NCI-H2196 (cell line): ENCODE measurements around the gene PLEKHA8.
A peak's percentile ranks its signal among the peaks of the same experiment; 100 is the strongest.

Experiments used
- DNase-seq: peaks from one replicate; lab custom pipeline; 2025; ENCODE audit not compliant: unreplicated experiment; lab: John Stamatoyannopoulos, UW

Gene PLEKHA8, protein sequence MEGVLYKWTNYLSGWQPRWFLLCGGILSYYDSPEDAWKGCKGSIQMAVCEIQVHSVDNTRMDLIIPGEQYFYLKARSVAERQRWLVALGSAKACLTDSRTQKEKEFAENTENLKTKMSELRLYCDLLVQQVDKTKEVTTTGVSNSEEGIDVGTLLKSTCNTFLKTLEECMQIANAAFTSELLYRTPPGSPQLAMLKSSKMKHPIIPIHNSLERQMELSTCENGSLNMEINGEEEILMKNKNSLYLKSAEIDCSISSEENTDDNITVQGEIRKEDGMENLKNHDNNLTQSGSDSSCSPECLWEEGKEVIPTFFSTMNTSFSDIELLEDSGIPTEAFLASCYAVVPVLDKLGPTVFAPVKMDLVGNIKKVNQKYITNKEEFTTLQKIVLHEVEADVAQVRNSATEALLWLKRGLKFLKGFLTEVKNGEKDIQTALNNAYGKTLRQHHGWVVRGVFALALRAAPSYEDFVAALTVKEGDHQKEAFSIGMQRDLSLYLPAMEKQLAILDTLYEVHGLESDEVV

DNA sequence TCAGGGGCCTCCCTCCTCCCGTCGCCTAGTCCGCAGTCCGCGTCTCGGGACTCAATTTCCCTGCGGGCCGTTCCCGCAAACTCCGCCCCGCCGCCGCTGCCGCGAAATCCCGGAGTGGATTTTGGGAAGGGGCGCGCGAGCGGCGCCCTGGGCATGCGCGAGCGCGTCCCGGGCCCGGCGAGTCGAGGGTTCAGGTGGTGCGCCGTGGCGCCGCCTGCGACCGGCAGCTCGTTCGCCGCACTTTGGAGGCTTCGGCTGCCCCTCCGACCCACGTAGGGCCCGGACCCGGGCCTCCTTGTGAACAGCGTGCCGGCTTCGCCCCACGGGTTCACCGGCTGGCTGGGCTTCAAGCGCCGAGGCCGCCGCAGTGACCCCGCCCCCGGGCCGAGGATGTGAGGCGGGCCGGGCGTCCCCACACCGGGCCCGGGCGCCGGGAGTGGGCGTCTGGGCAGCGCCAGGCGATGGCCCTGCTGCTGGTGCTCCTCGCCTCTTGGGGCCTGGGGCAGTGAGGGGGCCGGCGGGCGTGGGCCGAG is at the start of gene PLEKHA8:
Gene PLEKHA8, plus strand, starts transcription at position 197 of the 533 bp plus-strand sequence. CDS start 351 bp downstream, outside the sequence.
- DNase-seq = peak; percentile 83

DNA sequence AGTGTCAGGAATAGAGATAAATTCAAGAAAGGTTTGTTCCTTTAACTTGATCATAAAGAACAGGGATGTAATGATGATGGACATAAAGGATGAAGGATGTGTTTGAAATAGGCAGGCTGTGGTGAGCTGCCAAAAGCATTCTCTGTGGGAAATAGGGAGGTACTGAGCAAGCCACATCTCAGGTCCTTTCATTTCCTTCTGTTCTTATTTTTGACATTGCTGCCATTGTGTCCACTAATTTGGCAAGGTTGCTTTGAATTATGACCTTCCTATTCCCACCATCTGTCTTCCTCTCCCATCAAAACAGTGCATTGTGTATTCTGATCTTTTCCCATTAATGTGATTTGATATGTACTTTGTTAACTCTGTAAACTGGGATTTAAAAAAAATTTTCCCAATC is 48.1 kb upstream of the PLEKHA8 start:
- no peak for DNase-seq

DNA sequence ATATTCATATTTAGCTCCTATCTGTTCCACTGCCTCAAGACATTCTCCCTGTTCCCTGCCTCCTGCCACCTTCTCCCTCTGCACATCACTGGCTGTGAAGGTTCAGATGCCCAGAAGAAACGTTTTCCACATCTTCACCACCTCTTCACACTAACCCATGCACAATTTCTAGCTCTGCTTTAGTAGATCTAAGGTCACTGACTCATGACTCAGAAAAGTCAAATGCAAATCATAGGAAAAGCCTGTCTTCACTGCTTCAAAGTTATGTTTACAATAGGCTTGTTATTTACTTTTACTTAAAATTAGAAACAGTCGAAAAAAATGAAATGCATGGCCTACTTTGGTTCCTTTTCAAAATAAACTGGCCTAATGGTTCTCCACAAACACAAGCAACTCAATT is 41.1 kb upstream of the PLEKHA8 start:
- DNase-seq = no peak

DNA sequence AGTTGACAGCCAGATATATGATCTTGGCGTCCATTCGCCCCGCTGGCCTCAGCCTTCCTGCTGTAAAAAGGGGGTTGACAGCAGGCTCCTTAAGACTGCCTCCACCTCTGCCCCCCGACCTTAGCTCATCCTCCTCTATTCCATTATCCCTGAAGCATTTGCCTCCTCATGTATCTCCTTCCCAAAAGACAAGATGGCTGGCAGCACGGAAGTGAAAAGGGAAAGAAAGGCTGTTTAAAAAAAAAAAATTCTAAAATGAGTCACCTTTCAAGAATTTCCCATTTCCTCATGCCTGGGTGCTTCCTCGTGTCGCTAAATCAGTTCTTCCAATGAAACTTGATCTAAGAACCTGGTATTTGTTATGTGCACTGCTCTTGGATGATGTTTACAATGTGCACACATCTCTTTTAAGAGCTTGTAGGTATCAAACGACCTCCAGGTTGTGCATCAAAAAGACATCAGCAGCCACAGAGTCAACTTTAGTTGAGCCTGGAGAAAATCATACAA is 40.3 kb upstream of the PLEKHA8 start:
- DNase-seq = peak; percentile 33

DNA sequence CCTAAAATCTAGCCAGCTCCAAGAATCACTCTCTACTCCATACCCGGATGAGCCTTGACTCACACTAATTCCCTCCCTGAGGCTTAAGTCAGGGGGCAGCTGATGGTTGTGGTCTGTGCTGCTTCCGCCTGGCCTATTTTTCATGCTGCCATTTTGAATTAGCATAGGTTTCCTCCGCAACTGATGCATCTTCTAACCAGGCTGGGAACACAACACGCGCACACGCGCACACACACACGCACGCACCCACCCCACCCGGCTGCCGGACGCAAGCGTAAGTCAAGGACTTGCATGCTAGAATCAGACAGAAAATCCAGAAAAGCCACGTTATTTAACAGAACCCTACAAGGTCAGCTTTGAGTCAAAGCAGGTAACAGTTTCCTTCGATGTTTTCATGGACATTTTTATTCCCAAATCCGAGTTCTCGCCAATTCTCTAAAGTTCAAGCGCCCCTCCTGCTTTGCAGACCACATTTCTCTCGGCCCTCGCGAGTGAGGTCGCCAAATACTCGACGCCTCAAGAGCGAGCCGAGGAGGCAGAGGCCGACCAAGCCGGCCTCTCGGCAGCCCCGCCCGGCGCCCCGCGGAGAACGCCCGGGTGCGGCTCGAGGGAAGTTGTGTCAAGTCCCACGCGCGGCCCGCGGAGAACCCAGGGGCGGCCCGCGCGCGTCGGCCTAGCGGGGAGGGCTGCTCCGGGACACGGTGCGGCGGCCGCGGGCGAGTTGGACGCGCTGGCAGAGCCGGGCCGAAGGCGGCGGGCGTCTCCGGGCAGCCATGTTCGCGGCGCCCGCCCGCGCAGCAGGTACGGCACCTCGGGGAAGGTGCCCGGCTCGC is 39.6 kb upstream of the PLEKHA8 start:
- DNase-seq = peak; percentile 39

DNA sequence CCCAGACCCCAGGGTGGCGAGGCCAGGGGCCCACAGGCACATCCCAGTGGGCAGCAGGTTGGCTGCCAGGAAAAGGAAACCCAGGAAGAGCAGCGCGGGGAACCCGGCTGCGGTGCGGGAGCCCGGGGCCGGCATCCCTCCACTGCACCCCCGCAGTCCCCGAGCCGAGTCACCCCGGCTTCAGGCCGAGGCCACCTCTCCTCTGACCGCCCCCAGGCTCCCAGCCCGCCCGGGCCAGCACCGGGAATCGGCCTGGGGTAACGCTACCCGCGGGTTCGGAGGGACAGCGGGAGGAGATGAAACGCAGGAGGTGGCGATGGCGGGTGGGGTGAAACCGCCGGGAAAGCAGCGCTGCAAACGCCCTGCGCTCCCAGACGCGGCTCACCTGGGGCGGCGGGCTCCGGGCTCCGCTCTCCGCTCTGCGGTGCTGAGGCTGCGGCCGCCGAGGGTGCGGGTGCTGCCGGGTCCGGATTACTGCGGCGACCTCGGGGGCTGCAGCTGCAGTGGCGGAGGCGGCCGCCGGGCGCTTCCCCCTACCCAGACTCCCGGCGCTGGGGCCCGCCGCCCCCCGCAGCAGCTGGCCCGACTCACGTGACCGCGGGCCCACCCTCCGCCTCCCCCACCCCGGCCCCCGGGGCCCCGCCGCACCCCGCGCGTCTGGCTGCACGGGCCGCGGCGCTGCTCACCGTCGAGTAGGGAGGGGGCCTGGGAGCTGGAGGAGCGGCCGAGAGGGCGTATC is 38.8 kb upstream of the PLEKHA8 start, which contains the start of gene SCRN1:
Gene SCRN1, minus strand, starts transcription at position 545 of the 739 bp plus-strand sequence. CDS start 20,734 bp downstream, outside the sequence.
- peak; percentile 45 for DNase-seq

DNA sequence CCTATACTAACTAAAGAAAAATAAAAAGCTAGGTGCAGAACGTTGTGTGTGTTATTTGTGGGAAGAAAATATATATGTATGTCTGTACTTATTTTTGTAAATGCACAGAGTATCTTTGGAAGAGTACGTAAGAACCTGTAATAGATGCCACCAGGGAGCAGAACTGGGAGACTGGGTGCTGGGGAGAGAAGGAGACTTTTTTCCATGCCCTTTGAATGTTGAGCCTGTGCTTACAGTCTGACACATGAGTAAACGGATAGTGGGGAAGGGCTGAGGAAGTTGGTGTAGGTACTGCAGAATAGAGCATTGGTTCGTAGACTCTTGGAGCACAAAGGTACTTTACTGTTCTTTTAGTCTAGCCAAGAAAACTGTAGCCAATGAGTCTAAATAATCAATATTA is 37.3 kb upstream of the PLEKHA8 start:
- DNase-seq = no peak

DNA sequence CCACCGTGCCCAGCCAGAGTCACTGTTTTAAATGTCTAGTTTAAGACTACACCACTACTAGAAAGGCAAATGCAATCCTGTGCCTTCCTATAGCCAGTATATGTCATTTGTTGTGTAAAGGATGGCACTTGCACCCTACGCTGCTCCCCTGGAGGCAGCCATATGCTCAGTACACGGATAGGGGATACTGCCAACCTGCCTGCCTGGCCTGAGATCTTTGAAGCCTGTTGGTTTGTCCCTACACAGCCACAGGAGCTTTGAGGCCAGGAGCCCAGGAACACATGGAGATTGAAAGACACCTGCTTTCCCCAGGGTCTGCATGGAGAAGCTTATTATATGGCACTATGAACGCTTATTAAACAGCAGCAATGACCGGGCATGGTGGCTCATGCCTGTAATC is 36.3 kb upstream of the PLEKHA8 start:
- no peak for DNase-seq

DNA sequence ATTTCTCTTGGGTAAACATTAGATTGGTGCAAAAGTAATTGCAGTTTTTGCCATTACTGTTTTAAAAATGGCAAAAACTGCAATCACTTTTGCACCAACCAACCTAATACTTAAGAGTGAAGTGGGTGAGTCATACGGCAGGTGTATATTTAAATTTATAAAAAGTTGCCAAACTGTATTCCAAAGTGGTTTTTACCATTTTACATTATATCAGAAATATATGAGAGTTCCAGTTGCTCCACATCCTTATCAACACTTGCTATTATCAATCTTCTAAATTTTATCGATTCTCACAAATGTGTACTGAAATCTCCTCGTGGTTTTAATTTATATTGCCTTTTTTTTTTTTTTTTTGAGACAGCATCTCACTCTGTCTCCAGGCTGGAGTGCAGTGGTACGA is 35.1 kb upstream of the PLEKHA8 start:
- no peak for DNase-seq

DNA sequence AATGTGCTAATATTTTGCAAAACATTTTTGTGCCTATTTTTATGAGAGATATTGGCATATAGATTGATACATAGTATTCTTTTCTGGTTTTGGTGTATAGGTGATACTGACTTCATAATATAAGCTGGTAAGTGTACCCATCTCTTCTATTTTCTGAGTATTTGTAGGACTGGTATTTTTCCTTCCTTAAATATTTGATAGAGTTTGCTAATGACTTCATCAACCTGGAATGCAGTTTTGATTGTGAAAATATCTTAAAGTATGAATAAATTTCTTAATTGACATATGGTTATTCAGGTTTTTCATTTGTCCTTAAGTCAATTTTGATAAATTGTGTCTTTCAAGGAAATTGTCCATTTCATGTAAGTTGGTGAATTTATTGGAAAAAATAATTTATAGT is 32.6 kb upstream of the PLEKHA8 start:
- no peak for DNase-seq

DNA sequence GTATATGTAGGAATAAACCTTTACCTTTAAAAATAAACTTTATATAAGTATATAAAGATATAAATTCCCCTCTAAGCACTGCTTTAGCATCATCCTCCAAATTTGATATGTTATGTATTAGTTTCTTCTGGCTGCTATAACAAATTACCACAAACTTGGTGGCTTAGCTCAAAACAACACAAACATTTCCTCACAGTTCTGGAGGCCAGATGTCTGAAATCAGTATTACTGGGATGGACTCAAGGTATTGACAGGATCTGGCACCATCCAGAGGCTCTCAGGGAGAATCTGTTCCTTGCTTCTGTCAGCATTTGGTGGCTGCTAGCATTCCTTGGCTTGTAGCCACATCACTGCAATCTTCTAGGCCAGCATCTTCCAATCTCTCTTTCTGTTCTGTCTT is 31.9 kb upstream of the PLEKHA8 start:
- DNase-seq = no peak

DNA sequence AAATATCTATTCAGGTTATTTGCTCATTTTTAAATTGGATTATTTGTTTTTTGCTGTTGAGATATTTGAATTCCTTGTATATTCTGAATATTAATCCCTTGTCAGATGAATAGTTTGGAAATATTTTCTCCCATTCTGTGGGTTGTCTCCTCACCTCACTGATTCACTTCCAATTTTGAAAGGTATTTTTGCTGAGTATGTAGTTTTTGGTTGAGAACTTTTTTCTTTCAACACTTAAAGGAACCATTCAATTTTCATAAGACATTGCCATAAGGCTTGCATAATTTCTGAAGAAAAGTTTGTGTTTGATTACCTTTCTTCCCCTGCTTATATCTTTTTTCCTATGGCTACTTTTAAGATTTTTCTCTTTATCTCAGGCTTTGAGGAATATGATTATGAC is 29.7 kb upstream of the PLEKHA8 start:
- DNase-seq = no peak

DNA sequence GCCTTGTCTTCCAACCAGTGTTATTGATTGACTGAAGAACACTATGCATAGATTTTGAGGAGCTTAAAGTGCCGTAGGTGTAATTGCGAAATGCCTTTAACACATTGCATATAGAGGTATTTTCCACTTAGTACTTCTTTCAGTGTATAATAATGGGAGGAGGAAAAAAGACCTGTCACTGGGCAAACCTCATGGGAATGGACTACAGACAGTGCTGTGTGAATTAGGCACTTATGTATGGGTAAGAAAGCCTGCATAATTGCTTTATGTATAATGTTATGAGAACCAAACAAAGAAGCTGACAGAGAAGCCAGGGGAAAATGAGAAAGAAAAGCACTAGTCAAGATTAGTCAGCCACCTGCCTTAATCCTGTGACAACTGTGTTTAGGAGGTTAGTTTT is 26.2 kb upstream of the PLEKHA8 start:
- no peak for DNase-seq

DNA sequence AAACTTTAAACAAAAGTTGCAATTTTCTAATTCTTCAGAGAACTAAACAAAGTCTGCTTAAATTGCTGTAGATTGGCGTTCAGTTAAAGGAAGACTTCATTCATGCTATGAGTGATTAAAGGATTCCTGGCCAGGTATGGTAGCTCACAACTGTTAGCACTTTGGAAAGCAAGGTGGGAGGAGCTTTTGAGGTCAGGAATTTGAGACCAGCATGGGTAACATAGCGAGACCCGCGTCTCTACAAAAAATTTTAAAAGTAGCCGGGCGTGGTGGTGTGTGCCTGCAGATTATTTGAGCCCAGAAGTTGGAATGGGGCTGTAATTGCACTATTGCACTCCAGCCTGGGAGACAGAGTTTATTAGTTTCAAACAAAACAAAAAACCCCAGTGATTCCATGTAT is 25.1 kb upstream of the PLEKHA8 start:
- no peak for DNase-seq

DNA sequence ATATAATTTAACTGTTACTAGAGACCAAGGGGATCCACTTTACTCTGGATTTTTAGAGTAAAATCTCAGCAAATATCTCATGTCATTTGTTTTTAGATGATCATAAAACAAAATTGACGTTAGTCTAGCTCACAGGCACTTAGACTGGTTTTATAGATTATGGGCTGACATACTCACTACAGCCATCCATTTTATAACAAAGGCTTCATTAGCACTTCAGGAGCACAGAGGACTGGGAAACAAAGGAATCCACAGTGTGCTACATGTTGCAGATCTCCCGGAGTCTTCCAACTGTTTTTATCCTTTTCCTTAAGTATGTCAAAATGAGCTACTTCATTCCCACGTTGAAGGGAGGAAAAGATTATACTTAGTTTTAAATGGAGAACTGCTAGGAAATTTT is 22.7 kb upstream of the PLEKHA8 start:
- no peak for DNase-seq

DNA sequence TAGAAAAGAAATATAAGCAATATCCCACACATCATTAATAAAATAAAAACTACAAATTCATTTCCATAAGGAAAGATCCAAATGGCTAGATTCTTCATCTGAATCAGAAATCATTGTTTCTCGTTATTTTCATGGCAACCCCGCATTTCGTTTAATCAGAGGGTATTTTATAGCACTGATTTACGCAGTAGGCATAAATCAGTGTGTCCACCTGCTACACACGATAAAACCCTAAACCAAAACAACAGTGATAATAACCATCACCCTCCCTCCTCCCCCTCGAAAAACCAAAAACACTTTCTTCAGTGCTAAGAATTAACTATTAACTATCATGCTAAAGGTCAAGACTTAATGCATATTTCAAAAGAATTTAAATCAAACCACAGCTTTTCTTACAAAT is 18.2 kb upstream of the PLEKHA8 start:
- DNase-seq = no peak

DNA sequence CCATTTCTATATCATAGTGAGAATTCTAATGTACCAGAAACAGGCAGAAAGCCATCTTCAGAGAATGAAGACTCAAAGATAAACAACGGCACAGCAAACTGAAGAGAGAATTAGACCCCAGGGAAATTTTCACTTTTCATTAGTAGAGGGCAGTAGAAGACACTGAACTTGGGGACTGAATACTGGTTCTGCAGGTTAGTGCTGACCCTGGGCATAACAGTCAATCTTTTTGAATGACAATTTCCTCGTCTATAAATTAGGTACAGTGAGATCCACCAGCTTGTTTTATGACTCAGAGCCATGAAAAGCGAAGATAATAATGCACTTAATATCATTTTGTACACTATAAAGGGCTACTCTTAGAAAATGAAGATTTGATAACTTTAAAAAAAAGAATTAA is 15.5 kb upstream of the PLEKHA8 start:
- no peak for DNase-seq

DNA sequence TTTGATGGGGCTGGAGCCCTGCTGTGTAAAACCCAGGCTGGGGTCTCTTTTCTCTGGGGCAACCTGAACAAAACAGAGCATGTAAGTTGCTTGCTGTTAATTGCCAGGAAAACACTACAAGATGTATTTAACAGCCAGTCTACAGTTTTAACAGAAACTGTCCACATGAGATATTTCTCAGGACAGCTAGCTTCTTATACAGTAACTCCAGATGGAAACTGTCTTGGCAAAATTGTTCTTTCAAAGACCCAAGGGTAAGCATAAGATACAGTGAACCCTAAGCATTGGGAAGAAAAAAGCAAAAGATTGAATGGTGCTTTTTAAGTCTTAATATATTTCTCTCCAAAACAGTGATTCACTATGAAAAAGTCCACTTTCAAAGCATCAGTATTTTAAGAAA is 9.8 kb upstream of the PLEKHA8 start:
- DNase-seq = no peak

DNA sequence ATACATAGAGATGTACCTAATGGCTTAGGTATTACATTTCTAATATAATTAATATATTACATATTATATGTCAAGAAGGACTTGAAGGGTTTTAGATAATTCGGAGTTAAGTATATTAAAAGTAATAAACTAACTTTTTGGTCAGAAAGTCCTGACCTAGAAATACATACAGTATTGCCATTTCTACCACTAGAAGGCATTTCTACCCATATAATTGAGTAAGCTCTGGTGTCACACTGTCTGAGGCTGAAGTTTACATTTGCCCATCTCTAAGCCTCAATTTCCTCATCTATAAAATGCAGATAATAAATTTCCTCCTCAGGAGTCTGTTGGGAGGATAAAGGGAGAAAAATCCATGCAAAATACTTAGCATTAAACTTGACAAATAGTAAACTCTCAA is 8.8 kb upstream of the PLEKHA8 start:
- no peak for DNase-seq

DNA sequence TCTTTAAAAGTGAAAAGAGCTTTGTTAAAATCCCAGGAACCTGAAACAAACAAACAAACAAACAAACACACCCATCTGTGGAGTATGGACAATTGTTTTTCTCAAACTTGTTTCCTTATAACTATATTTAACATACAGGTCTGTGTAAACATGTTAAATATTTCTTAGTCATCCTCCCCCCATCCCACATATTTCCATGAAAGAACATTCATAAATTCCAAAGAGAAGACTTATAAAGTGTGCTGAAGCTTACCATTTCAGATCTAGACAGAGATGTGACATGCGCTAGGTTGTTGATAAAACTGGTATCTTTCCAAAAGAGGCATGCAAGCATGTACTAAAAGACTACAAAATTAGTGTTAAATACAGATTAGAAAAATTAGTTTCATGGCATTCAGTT is 8.3 kb upstream of the PLEKHA8 start:
- DNase-seq = no peak

DNA sequence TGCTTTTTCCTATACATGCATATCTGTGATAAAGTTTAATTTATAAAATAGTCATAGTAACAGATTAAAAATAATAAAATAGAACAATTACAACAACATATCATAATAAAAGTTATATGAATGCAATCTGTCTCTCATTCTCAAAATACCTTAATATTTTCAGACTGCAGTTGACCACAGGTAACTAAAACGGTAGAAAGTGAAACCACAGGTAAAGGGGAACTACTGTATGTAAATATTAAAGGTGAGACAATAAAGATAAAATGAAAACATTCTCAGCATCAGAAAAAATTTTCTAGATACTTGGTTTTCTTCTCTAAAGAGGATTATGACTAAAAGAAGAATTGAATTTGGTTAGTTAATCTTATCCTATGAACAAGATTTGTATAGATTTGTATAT is 7.7 kb upstream of the PLEKHA8 start:
- no peak for DNase-seq
